ENCODE results near the gene NAA80.

NAA80 gene

GRCh38 chr3:50323614-50324199 lies 24.5 kb upstream of the NAA80 start:
- H3K36me3 ChIP-seq (replicated peaks): peaks cover 26% of the 10 kb centered on the region
- no peak overlapping the region for H3K4me3 ChIP-seq
- in situ Hi-C loops (cut with MboI; ENCODE audit: low sequenced_read_pairs): no loop called here
- no peaks in the 10 kb centered on the region for H3K9me3 ChIP-seq
- H3K4me1 ChIP-seq: peaks cover 16% of the 10 kb centered on the region
- no peaks in the 10 kb centered on the region for H3K27me3 ChIP-seq (ENCODE audit: low read depth)
- DNase-seq (ENCODE audit: low spot score in 2 of 2): no peak

- DNase-seq (ENCODE audit: low spot score in 2 of 2): no peak
- Histone ChIP-seq H3K27me3 (ENCODE audit: low read depth) (no peaks in the 10 kb centered on the region), H3K9me3 (no peaks in the 10 kb centered on the region), H3K36me3 (replicated peaks) (peaks cover 32% of the 10 kb centered on the region), H3K4me1 (peaks cover 16% of the 10 kb centered on the region), H3K4me3 (no peak overlapping the region)
- in situ Hi-C loops (cut with MboI; ENCODE audit: low sequenced_read_pairs): no loop called here
Measured at GRCh38 chr3:50323092-50323600, 23.9 kb upstream of the NAA80 start.

- no peak for DNase-seq (ENCODE audit: low spot score in 2 of 2)
- peaks cover 16% of the 10 kb centered on the region for H3K4me1 ChIP-seq
- in situ Hi-C loops (cut with MboI; ENCODE audit: low sequenced_read_pairs): no loop called here
- H3K27me3 ChIP-seq (ENCODE audit: low read depth): no peaks in the 10 kb centered on the region
- no peaks in the 10 kb centered on the region for H3K9me3 ChIP-seq
- peaks cover 36% of the 10 kb centered on the region for H3K36me3 ChIP-seq (replicated peaks)
- H3K4me3 ChIP-seq: peak within 1 kb of the TSS; percentile 63
Measured at GRCh38 chr3:50322386-50323091, 23.3 kb upstream of the NAA80 start, which contains the start of gene HYAL2. TSS of gene HYAL2 (minus strand) at chr3:50322745. CDS start at chr3:50320489, 2,256 bp downstream.

- no peaks in the 10 kb centered on the region for H3K9me3 ChIP-seq
- in situ Hi-C loops (cut with MboI; ENCODE audit: low sequenced_read_pairs): no loop called here
- H3K4me3 ChIP-seq: peak overlapping the region; percentile 63
- H3K27me3 ChIP-seq (ENCODE audit: low read depth): no peaks in the 10 kb centered on the region
- no peak for DNase-seq (ENCODE audit: low spot score in 2 of 2)
- peaks cover 13% of the 10 kb centered on the region for H3K4me1 ChIP-seq
- peaks cover 41% of the 10 kb centered on the region for H3K36me3 ChIP-seq (replicated peaks)
Measured at GRCh38 chr3:50322115-50322385, 22.8 kb upstream of the NAA80 start.

- in situ Hi-C loops (cut with MboI; ENCODE audit: low sequenced_read_pairs): no loop called here
- peak overlapping the region; percentile 63 for H3K4me3 ChIP-seq
- peaks cover 42% of the 10 kb centered on the region for H3K36me3 ChIP-seq (replicated peaks)
- H3K4me1 ChIP-seq: peaks cover 10% of the 10 kb centered on the region
- no peaks in the 10 kb centered on the region for H3K27me3 ChIP-seq (ENCODE audit: low read depth)
- peak; percentile 80 to 93 for DNase-seq (ENCODE audit: low spot score in 2 of 2)
- H3K9me3 ChIP-seq: no peaks in the 10 kb centered on the region
Measured at GRCh38 chr3:50321336-50322114, 22.3 kb upstream of the NAA80 start.

GRCh38 chr3:50320853-50321335 lies 21.7 kb upstream of the NAA80 start:
- peak; percentile 63 to 89 for DNase-seq (ENCODE audit: low spot score in 2 of 2)
- no peaks in the 10 kb centered on the region for H3K27me3 ChIP-seq (ENCODE audit: low read depth)
- in situ Hi-C loops (cut with MboI; ENCODE audit: low sequenced_read_pairs): no loop called here
- H3K4me3 ChIP-seq: peak overlapping the region; percentile 63
- H3K4me1 ChIP-seq: peaks cover 10% of the 10 kb centered on the region
- H3K9me3 ChIP-seq: no peaks in the 10 kb centered on the region
- H3K36me3 ChIP-seq (replicated peaks): peaks cover 42% of the 10 kb centered on the region

GRCh38 chr3:50319894-50320625 lies 20.9 kb upstream of the NAA80 start:
- Histone ChIP-seq H3K36me3 (replicated peaks) (peaks cover 42% of the 10 kb centered on the region), H3K4me1 (peaks cover 10% of the 10 kb centered on the region), H3K27me3 (ENCODE audit: low read depth) (no peaks in the 10 kb centered on the region), H3K9me3 (no peaks in the 10 kb centered on the region), H3K4me3 (peak overlapping the region; percentile 63)
- in situ Hi-C loops (cut with MboI; ENCODE audit: low sequenced_read_pairs): no loop called here
- DNase-seq (ENCODE audit: low spot score in 2 of 2): no peak

- Histone ChIP-seq H3K27me3 (ENCODE audit: low read depth) (no peaks in the 10 kb centered on the region), H3K36me3 (replicated peaks) (peaks cover 38% of the 10 kb centered on the region), H3K4me3 (no peak overlapping the region), H3K9me3 (no peaks in the 10 kb centered on the region), H3K4me1 (peaks cover 10% of the 10 kb centered on the region)
- in situ Hi-C loops (cut with MboI; ENCODE audit: low sequenced_read_pairs): no loop called here
- DNase-seq (ENCODE audit: low spot score in 2 of 2): no peak
Measured at GRCh38 chr3:50319181-50319893, 20.1 kb upstream of the NAA80 start.

GRCh38 chr3:50318615-50319014 lies 19.4 kb upstream of the NAA80 start:
- Histone ChIP-seq H3K4me1 (peaks cover 10% of the 10 kb centered on the region), H3K27me3 (ENCODE audit: low read depth) (no peaks in the 10 kb centered on the region), H3K9me3 (no peaks in the 10 kb centered on the region), H3K36me3 (replicated peaks) (peaks cover 33% of the 10 kb centered on the region), H3K4me3 (no peak overlapping the region)
- in situ Hi-C loops (cut with MboI; ENCODE audit: low sequenced_read_pairs): no loop called here
- no peak for DNase-seq (ENCODE audit: low spot score in 2 of 2)

- H3K9me3 ChIP-seq: no peaks in the 10 kb centered on the region
- H3K36me3 ChIP-seq (replicated peaks): peaks cover 33% of the 10 kb centered on the region
- no peaks in the 10 kb centered on the region for H3K27me3 ChIP-seq (ENCODE audit: low read depth)
- H3K4me1 ChIP-seq: peaks cover 10% of the 10 kb centered on the region
- in situ Hi-C loops (cut with MboI; ENCODE audit: low sequenced_read_pairs): no loop called here
- no peak overlapping the region for H3K4me3 ChIP-seq
- no peak for DNase-seq (ENCODE audit: low spot score in 2 of 2)
Measured at GRCh38 chr3:50318163-50318562, 19.0 kb upstream of the NAA80 start.

- no peak for DNase-seq (ENCODE audit: low spot score in 2 of 2)
- H3K9me3 ChIP-seq: no peaks in the 10 kb centered on the region
- peaks cover 33% of the 10 kb centered on the region for H3K36me3 ChIP-seq (replicated peaks)
- in situ Hi-C loops (cut with MboI; ENCODE audit: low sequenced_read_pairs): no loop called here
- peaks cover 10% of the 10 kb centered on the region for H3K4me1 ChIP-seq
- no peaks in the 10 kb centered on the region for H3K27me3 ChIP-seq (ENCODE audit: low read depth)
- no peak overlapping the region for H3K4me3 ChIP-seq
Measured at GRCh38 chr3:50317300-50317699, 18.1 kb upstream of the NAA80 start.

GRCh38 chr3:50316657-50317242 lies 17.5 kb upstream of the NAA80 start:
- no peak for DNase-seq (ENCODE audit: low spot score in 2 of 2)
- H3K36me3 ChIP-seq (replicated peaks): peaks cover 33% of the 10 kb centered on the region
- in situ Hi-C loops (cut with MboI; ENCODE audit: low sequenced_read_pairs): no loop called here

GRCh38 chr3:50314816-50315215 lies 15.6 kb upstream of the NAA80 start:
- Histone ChIP-seq H3K4me1 (no peaks in the 10 kb centered on the region), H3K9me3 (no peaks in the 10 kb centered on the region), H3K4me3 (no peak overlapping the region), H3K27me3 (ENCODE audit: low read depth) (no peaks in the 10 kb centered on the region), H3K36me3 (replicated peaks) (peaks cover 27% of the 10 kb centered on the region)
- no peak for DNase-seq (ENCODE audit: low spot score in 2 of 2)
- in situ Hi-C loops (cut with MboI; ENCODE audit: low sequenced_read_pairs): no loop called here

More at GRCh38 chr3:50316657-50317242, 17.5 kb upstream of the NAA80 start:
- no peaks in the 10 kb centered on the region for H3K9me3 ChIP-seq
- no peak overlapping the region for H3K4me3 ChIP-seq
- H3K27me3 ChIP-seq (ENCODE audit: low read depth): no peaks in the 10 kb centered on the region
- peaks cover 7% of the 10 kb centered on the region for H3K4me1 ChIP-seq
